Measurements from ENCODE around the gene COL21A1.

Gene COL21A1

GRCh38 chr6:56244528-56245253 lies 2.7 kb downstream of the COL21A1 start:
- no peak for DNase-seq

- DNase-seq, result no peak
Observed at GRCh38 chr6:56244089-56244488, 3.3 kb downstream of the COL21A1 start.

GRCh38 chr6:56243518-56244070 lies 3.8 kb downstream of the COL21A1 start:
- no peak for DNase-seq

GRCh38 chr6:56242346-56242745 lies 5.0 kb downstream of the COL21A1 start:
- no peak for DNase-seq

- DNase-seq, result no peak
Observed at GRCh38 chr6:56241124-56241802, 6.1 kb downstream of the COL21A1 start.

- no peak for DNase-seq
Observed at GRCh38 chr6:56238352-56238751, 9.0 kb downstream of the COL21A1 start.

GRCh38 chr6:56235245-56235644 lies 12.1 kb downstream of the COL21A1 start:
- DNase-seq, result no peak

- no peak for DNase-seq
Observed at GRCh38 chr6:56232436-56232835, 14.9 kb downstream of the COL21A1 start.

GRCh38 chr6:56231827-56232226 lies 15.6 kb downstream of the COL21A1 start:
- DNase-seq, result no peak

- no peak for DNase-seq
Observed at GRCh38 chr6:56230976-56231566, 16.3 kb downstream of the COL21A1 start.

- DNase-seq, result no peak
Observed at GRCh38 chr6:56227071-56227879, 20.1 kb downstream of the COL21A1 start.

- DNase-seq, result no peak
Observed at GRCh38 chr6:56223995-56224394, 23.4 kb downstream of the COL21A1 start.

GRCh38 chr6:56222499-56222898 lies 24.9 kb downstream of the COL21A1 start:
- no peak for DNase-seq

GRCh38 chr6:56220078-56220477 lies 27.3 kb downstream of the COL21A1 start:
- DNase-seq, result no peak

- DNase-seq, result no peak
Observed at GRCh38 chr6:56214703-56215101, 32.7 kb downstream of the COL21A1 start.

- no peak for DNase-seq
Observed at GRCh38 chr6:56214041-56214702, 33.2 kb downstream of the COL21A1 start.

GRCh38 chr6:56211724-56212123 lies 35.7 kb downstream of the COL21A1 start:
- no peak for DNase-seq

- no peak for DNase-seq
Observed at GRCh38 chr6:56204134-56204533, 43.2 kb downstream of the COL21A1 start.

GRCh38 chr6:56199956-56200355 lies 47.4 kb downstream of the COL21A1 start:
- DNase-seq, result no peak

- no peak for DNase-seq
Observed at GRCh38 chr6:56193846-56194245, 53.5 kb downstream of the COL21A1 start.

GRCh38 chr6:56188429-56188828 lies 59.0 kb downstream of the COL21A1 start:
- DNase-seq, result no peak

GRCh38 chr6:56187686-56188085 lies 59.7 kb downstream of the COL21A1 start:
- DNase-seq, result no peak
